HepG2 (cell line): Measurements from ENCODE around the gene SPHK2. TPM values are rescaled to one million over a fixed set of nuclear protein-coding genes. Genes with fewer than 3 reads are reported as not detected.
A peak's percentile ranks its signal among the peaks of the same experiment; 100 is the strongest.

Experiments
- AGO1 ChIP-seq: fragments of 200-400 bp; formaldehyde crosslinking; IDR thresholded peaks from 2 replicates; pipeline ENCODE4 v1.6.1; 2017; ENCODE audit warnings: mild to moderate bottlenecking, low read depth, low read length, moderate library complexity; ENCODE audit not compliant: poor library complexity, severe bottlenecking
- CC2D1A ChIP-seq: sonication (generic); formaldehyde crosslinking; IDR thresholded peaks from 2 replicates; pipeline ENCODE4 v1.8.1; 2023; ENCODE audit warnings: mild to moderate bottlenecking, missing genetic modification reagents
- EEA1 ChIP-seq: sonication (generic); formaldehyde crosslinking; IDR thresholded peaks from 2 replicates; pipeline ENCODE4 v1.5.1; 2020; ENCODE audit warnings: mild to moderate bottlenecking, missing genetic modification reagents, borderline replicate concordance
- FOXK2 ChIP-seq: fragments of 450-650 bp; IDR thresholded peaks from 2 replicates; pipeline ENCODE4 v1.6.1; 2016
- GMEB1 ChIP-seq: sonication (generic); formaldehyde crosslinking; IDR thresholded peaks from 2 replicates; pipeline ENCODE4 v1.5.1; 2020; ENCODE audit warnings: missing genetic modification reagents, mild to moderate bottlenecking, borderline replicate concordance
- HIVEP1 ChIP-seq: sonication (generic); formaldehyde crosslinking; IDR thresholded peaks from 2 replicates; pipeline ENCODE4 v1.4.0; 2020; ENCODE audit warnings: mild to moderate bottlenecking, missing genetic modification reagents
- HOXD1 ChIP-seq: sonication (generic); formaldehyde crosslinking; IDR thresholded peaks from 2 replicates; pipeline ENCODE4 v1.5.0; 2020; ENCODE audit warnings: missing genetic modification reagents
- NFYC ChIP-seq: IDR thresholded peaks from 2 replicates; pipeline ENCODE4 v1.6.1; 2016; ENCODE audit warnings: missing genetic modification reagents, missing compliant biosample characterization
- PREB ChIP-seq: sonication (generic); formaldehyde crosslinking; IDR thresholded peaks from 2 replicates; pipeline ENCODE4 v1.4.0; 2020; ENCODE audit warnings: missing genetic modification reagents
- RBAK ChIP-seq: sonication (generic); formaldehyde crosslinking; IDR thresholded peaks from 2 replicates; pipeline ENCODE4 v1.5.1; 2020; ENCODE audit warnings: mild to moderate bottlenecking, missing genetic modification reagents
- RCOR2 ChIP-seq: IDR thresholded peaks from 2 replicates; pipeline ENCODE4 v1.6.1; 2016; ENCODE audit warnings: missing biosample characterization, missing genetic modification reagents
- RXRA ChIP-seq: sonication (generic); formaldehyde crosslinking; IDR thresholded peaks from 2 replicates; pipeline ENCODE4 v1.5.1; 2020; ENCODE audit warnings: missing genetic modification reagents
- SP1 ChIP-seq, 2 experiments: fragments of 450-650 bp in 1 of 2; sonication (generic) in 1 of 2; formaldehyde crosslinking in 1 of 2; IDR thresholded peaks; 2 replicates each; pipeline versions ENCODE4 v1.4.0 to v1.6.1; 2016 to 2020; ENCODE audit warnings: missing genetic modification reagents in 1 of 2
- TRAFD1 ChIP-seq: sonication (generic); formaldehyde crosslinking; IDR thresholded peaks from 2 replicates; pipeline ENCODE4 v1.5.1; 2020; ENCODE audit warnings: missing genetic modification reagents, mild to moderate bottlenecking, borderline replicate concordance
- ZC3H13 ChIP-seq: sonication (generic); formaldehyde crosslinking; IDR thresholded peaks from 2 replicates; pipeline ENCODE4 v1.8.1; 2023; ENCODE audit warnings: mild to moderate bottlenecking, missing genetic modification reagents, moderate library complexity
- ZNF143 ChIP-seq: sonication (generic); formaldehyde crosslinking; IDR thresholded peaks from 2 replicates; pipeline ENCODE4 v1.4.0; 2020; ENCODE audit warnings: missing genetic modification reagents
- ZNF547 ChIP-seq: sonication (generic); formaldehyde crosslinking; IDR thresholded peaks from 2 replicates; pipeline ENCODE4 v1.5.1; 2020; ENCODE audit warnings: mild to moderate bottlenecking, missing genetic modification reagents
- ZNF580 ChIP-seq: IDR thresholded peaks from 2 replicates; pipeline ENCODE4 v1.6.1; 2016; ENCODE audit warnings: low read depth, borderline replicate concordance
- ZNF607 ChIP-seq: sonication (generic); formaldehyde crosslinking; IDR thresholded peaks from 2 replicates; pipeline ENCODE4 v1.5.1; 2020; ENCODE audit warnings: missing genetic modification reagents, mild to moderate bottlenecking, borderline replicate concordance
- polyA plus RNA-seq, 8 experiments: library from polyadenylated mRNA; depleted of rRNA in 3 of 8; stranded (reverse) in 7 of 8; unstranded in 1 of 8; fragments of >200 nt; fragmentation: Illumina TruSeq in 4 of 8; extraction: Trizol in 4 of 8; gene quantifications; 2 replicates each; pipeline versions ENCODE4 v1.2.1 to v1.2.3, GENCODE V29; 2011 to 2016; ENCODE audit warnings: low read depth in 4 of 8, missing spikeins in 1 of 8, mixed read lengths in 1 of 8; ENCODE audit not compliant: insufficient read depth in 1 of 8
- total RNA-seq, 5 experiments: library from RNA; depleted of rRNA; stranded (reverse); fragments of >200 nt; fragmentation: Illumina TruSeq; extraction: Trizol; gene quantifications; 2 replicates each; pipeline ENCODE4 v1.2.3, GENCODE V29; 2016; ENCODE audit warnings: low read depth in 1 of 5
- TF ChIP-seq, protein P1 (sequence below): sonication (generic); formaldehyde crosslinking; IDR thresholded peaks from 2 replicates; pipeline ENCODE4 v1.4.0; 2020; ENCODE audit warnings: missing genetic modification reagents
- TF ChIP-seq, protein P2 (sequence below): sonication (generic); formaldehyde crosslinking; IDR thresholded peaks from 2 replicates; pipeline ENCODE4 v1.8.1; 2022; ENCODE audit warnings: low read depth, mild to moderate bottlenecking, missing genetic modification reagents

Gene SPHK2
- total and polyA plus RNA-seq, 2 of the 13 experiments (the other 11 are each of a cell fraction or from before 2014, with no cell fraction given): 2.9 to 14.4 TPM

GRCh38 chr19:48637449-48637947 is 18.2 kb downstream of the SPHK2 start (continued):
- TF ChIP-seq PREB (CRISPR knock-in tag) (no peak), TRAFD1 (CRISPR knock-in tag) (no peak), CC2D1A (CRISPR knock-in tag) (no peak), ZC3H13 (CRISPR knock-in tag) (peak; percentile 82), GMEB1 (peak; percentile 80), NFYC (CRISPR knock-in tag) (peak; percentile 92), HIVEP1 (peak; percentile 81), ZNF580 (CRISPR knock-in tag) (peak; percentile 33; the same call in 1 of the 2 replicates), ZNF607 (CRISPR knock-in tag) (peak; percentile 96), HOXD1 (CRISPR knock-in tag) (peak; percentile 7; the same call in 1 of the 2 replicates), AGO1 (peak; percentile 66), RXRA (CRISPR knock-in tag) (peak; percentile 65; the same call in 1 of the 2 replicates), FOXK2 (no peak), ZNF547 (CRISPR knock-in tag) (peak; percentile 90), RCOR2 (CRISPR knock-in tag) (no peak), EEA1 (CRISPR knock-in tag) (no peak; the same call in 1 of the 2 replicates), SP1 (IDR thresholded peaks at IDR 0.05) (no peak), SP1 (CRISPR knock-in tag; IDR thresholded peaks at IDR 0.05) (peak; percentile 67), ZNF143 (CRISPR knock-in tag) (no peak), RBAK (CRISPR knock-in tag) (0 out of 2 replicates have a peak, but pooled peaks have one; percentile 35)
- TF ChIP-seq, protein P1, sequence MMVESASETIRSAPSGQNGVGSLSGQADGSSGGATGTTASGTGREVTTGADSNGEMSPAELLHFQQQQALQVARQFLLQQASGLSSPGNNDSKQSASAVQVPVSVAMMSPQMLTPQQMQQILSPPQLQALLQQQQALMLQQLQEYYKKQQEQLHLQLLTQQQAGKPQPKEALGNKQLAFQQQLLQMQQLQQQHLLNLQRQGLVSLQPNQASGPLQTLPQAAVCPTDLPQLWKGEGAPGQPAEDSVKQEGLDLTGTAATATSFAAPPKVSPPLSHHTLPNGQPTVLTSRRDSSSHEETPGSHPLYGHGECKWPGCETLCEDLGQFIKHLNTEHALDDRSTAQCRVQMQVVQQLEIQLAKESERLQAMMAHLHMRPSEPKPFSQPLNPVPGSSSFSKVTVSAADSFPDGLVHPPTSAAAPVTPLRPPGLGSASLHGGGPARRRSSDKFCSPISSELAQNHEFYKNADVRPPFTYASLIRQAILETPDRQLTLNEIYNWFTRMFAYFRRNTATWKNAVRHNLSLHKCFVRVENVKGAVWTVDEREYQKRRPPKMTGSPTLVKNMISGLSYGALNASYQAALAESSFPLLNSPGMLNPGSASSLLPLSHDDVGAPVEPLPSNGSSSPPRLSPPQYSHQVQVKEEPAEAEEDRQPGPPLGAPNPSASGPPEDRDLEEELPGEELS (CRISPR knock-in tag): peak; percentile 12; the same call in 1 of the 2 replicates
- TF ChIP-seq, protein P2, sequence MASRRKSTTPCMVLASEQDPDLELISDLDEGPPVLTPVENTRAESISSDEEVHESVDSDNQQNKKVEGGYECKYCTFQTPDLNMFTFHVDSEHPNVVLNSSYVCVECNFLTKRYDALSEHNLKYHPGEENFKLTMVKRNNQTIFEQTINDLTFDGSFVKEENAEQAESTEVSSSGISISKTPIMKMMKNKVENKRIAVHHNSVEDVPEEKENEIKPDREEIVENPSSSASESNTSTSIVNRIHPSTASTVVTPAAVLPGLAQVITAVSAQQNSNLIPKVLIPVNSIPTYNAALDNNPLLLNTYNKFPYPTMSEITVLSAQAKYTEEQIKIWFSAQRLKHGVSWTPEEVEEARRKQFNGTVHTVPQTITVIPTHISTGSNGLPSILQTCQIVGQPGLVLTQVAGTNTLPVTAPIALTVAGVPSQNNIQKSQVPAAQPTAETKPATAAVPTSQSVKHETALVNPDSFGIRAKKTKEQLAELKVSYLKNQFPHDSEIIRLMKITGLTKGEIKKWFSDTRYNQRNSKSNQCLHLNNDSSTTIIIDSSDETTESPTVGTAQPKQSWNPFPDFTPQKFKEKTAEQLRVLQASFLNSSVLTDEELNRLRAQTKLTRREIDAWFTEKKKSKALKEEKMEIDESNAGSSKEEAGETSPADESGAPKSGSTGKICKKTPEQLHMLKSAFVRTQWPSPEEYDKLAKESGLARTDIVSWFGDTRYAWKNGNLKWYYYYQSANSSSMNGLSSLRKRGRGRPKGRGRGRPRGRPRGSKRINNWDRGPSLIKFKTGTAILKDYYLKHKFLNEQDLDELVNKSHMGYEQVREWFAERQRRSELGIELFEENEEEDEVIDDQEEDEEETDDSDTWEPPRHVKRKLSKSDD (CRISPR knock-in tag): 0 out of 2 replicates have a peak, but pooled peaks have one; percentile 56
